Left ventricle myocardium inferior (tissue), 1 donor: Measurements from ENCODE around the gene MED27. TPM values are rescaled to one million over a fixed set of nuclear protein-coding genes. Genes with fewer than 3 reads are reported as not detected.

ENCODE experiments used
- DNase-seq: peaks from one replicate; pipeline ENCODE4 v3.0.0-alpha.2; 2020
- H3K27ac ChIP-seq: fragments of 200-600 bp; replicated peaks from 2 replicates; pipeline ENCODE4 v1.8.0; 2021
- H3K27me3 ChIP-seq: fragments of 200-600 bp; 2 replicates; pipeline ENCODE4 v1.8.0; 2021; ENCODE audit warnings: low read depth
- H3K36me3 ChIP-seq: fragments of 200-600 bp; 2 replicates; pipeline ENCODE4 v1.8.0; 2021
- H3K4me1 ChIP-seq: fragments of 200-600 bp; 2 replicates; pipeline ENCODE4 v1.8.0; 2021
- H3K4me3 ChIP-seq: fragments of 200-600 bp; 2 replicates; pipeline ENCODE4 v1.8.0; 2021; ENCODE audit warnings: mild to moderate bottlenecking, moderate library complexity
- H3K9me3 ChIP-seq: fragments of 200-600 bp; replicated peaks from 2 replicates; pipeline ENCODE4 v1.8.0; 2021
- intact Hi-C: fragments of 100-400 bp; cut with micrococcal nuclease; formaldehyde crosslinking; loops from one replicate; pipeline ENCODE4 v1.11.0; 2022
- total RNA-seq: library from RNA; stranded (reverse); fragmentation: NEBNext Ultra II Directional; extraction: Animal tissue kit (Norgen Biotek cat#: 25700); gene quantifications from one replicate; pipeline ENCODE4 v1.2.1, GENCODE V29; 2021
- TF ChIP-seq, protein P1 (sequence below): fragments of 200-600 bp; IDR thresholded peaks from 2 replicates; pipeline ENCODE4 v1.8.0; 2021; ENCODE audit warnings: antibody characterized with exemption, mild to moderate bottlenecking, borderline replicate concordance
- donor health status: DM: no; HTN: yes; CAD: no; lungs with severe emphysema.

MED27 gene
- total RNA-seq, 1 donor from 2014 or later, result 16.3 TPM

DNA sequence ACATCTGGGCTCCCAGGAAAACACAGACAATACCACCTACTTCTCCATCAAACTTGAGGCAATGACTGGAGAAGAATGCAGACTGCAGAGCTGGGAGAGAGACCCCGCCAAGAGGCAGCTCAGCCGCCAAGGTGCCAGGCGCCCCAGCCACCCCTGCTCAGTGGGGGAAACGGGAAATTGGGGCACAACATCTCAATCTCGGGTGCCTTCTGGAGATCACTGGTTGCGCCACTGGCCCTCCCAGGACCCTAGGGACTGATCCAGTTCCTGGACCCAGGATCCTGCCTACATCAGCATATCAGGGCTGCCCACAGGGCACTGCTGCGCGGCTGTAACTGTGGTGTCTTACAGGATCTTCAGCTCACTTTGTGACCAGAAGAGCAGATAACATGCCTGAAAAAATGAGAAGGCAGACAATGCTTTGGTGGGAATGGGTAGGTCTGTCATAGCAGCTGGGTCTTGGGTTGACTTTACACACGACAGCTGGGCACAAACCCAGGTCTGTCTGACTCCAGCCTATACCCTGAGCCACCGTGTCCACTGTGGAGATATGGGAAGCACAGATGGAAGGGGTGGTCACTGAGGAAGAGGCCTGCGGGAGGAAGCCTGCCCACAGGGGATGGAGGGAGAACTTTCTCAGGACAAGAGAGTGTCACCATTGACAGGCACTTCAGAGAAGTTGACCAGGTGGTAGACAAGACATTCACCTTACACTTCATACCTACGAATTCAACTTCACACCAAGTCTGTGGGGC lies 204.6 kb downstream of the MED27 start:
- no peaks in the 10 kb centered on the region for H3K27me3 ChIP-seq
- H3K27ac ChIP-seq, result no peak overlapping the region
- no peaks in the 10 kb centered on the region for H3K9me3 ChIP-seq
- no peak for DNase-seq
- H3K4me1 ChIP-seq, result no peaks in the 10 kb centered on the region
- TF ChIP-seq, protein P1, sequence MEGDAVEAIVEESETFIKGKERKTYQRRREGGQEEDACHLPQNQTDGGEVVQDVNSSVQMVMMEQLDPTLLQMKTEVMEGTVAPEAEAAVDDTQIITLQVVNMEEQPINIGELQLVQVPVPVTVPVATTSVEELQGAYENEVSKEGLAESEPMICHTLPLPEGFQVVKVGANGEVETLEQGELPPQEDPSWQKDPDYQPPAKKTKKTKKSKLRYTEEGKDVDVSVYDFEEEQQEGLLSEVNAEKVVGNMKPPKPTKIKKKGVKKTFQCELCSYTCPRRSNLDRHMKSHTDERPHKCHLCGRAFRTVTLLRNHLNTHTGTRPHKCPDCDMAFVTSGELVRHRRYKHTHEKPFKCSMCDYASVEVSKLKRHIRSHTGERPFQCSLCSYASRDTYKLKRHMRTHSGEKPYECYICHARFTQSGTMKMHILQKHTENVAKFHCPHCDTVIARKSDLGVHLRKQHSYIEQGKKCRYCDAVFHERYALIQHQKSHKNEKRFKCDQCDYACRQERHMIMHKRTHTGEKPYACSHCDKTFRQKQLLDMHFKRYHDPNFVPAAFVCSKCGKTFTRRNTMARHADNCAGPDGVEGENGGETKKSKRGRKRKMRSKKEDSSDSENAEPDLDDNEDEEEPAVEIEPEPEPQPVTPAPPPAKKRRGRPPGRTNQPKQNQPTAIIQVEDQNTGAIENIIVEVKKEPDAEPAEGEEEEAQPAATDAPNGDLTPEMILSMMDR, result no peak
- H3K4me3 ChIP-seq, result no peak overlapping the region
- intact Hi-C loops, result no loop called here
- H3K36me3 ChIP-seq, result peaks cover 5% of the 10 kb centered on the region

DNA sequence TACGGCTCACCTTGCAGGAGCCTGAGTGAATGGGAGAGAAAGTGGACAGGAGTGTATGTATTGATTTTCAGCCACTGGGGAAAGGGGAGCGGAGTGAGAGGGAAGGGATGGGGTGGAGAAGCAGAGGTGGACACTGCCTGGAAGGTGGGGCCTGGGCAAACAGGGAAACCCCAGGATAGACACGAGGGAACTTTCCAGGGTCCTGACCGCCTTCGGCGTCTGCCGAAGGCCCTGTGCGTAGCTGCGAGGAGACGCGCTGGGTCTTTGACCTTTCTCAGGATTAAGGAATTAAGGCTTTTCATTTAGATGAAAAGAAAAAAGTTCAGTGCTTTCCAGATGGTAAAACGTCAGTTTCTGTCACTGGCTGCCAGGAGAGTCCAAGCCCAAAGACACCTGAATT lies 205.2 kb downstream of the MED27 start:
- peaks cover 3% of the 10 kb centered on the region for H3K36me3 ChIP-seq
- intact Hi-C loops, result no loop called here
- H3K27ac ChIP-seq, result no peak overlapping the region
- no peaks in the 10 kb centered on the region for H3K27me3 ChIP-seq
- DNase-seq, result no peak
- no peaks in the 10 kb centered on the region for H3K4me1 ChIP-seq
- H3K9me3 ChIP-seq, result no peaks in the 10 kb centered on the region
- H3K4me3 ChIP-seq, result no peak overlapping the region
- TF ChIP-seq, protein P1, result no peak

DNA sequence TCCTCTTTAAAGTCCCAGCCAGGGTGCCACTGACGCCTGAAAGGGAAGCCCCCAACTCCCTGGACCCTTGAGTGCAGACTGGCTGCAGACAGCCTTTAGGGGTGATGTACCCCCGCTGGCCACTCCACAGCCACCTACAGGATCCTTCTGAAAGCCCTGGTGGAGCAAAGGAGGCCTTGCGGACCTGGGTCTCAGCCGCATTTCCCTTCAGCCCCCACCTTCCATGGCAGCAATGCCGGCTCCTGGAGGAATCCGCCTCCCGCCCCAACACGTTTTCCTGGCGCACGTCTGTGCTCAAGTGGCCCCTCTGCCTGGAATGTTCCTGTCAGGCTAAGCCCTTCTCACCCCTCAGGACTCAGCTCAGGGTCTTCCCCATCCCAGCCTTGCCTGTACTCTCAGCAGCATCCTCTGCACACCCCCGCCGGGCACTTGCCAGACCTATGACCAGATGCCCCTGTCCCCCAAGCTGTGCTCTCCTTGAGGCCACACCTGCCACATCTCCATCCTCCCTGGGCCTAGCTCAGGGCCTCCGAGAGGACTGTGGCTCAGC lies 205.7 kb downstream of the MED27 start:
- intact Hi-C loops, result no loop called here
- Histone ChIP-seq H3K27me3 (no peaks in the 10 kb centered on the region), H3K27ac (no peak overlapping the region)

DNA sequence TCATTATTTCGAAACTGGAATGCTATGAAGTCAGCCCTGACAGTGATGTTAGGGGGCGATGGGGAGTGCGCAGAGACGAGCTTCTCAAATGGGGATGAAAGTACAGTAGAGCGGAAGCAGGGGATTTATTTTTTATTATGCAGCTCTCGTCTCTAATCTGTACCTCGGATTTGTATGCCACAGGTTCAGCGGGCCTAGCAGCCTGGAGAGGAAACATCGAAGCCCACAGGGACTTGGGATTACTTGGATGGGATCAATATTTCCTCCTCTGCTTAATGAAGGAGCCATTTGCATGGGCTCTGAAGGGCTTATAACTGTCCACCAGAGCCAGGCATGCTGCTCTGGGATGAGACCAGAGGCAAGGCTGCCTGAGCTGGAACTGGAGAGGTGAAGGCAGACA lies 206.3 kb downstream of the MED27 start:
- TF ChIP-seq, protein P1, result no peak
- Histone ChIP-seq H3K4me3 (no peak overlapping the region), H3K36me3 (no peaks in the 10 kb centered on the region), H3K9me3 (no peaks in the 10 kb centered on the region), H3K27ac (no peak overlapping the region), H3K4me1 (no peaks in the 10 kb centered on the region), H3K27me3 (no peaks in the 10 kb centered on the region)
- DNase-seq, result no peak
- intact Hi-C loops, result no loop called here

More for the DNA sequence above, 205.7 kb downstream of the MED27 start:
- Histone ChIP-seq H3K9me3 (no peaks in the 10 kb centered on the region), H3K36me3 (no peaks in the 10 kb centered on the region), H3K4me1 (no peaks in the 10 kb centered on the region), H3K4me3 (no peak overlapping the region)
- no peak for DNase-seq
- TF ChIP-seq, protein P1, result no peak

DNA sequence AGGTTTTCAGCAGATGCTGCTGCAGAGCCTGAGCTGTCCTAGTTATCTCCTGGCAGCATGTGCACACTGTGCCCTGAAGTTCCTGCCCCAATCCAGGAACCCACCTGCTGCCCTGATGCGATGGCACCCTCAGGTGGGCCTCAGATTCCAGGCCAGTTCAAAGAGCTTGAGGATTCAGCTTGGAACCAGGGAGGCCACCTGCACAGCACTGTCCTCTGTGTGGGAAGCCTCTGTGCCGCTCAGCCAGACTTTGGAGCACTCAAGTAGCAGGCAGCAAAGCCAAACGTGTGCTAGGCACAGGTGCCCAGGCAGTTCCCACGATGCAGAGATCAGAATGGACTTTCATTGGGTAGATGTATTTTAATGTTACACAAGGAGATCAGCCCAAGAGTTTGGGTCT lies 207.0 kb downstream of the MED27 start:
- no peaks in the 10 kb centered on the region for H3K36me3 ChIP-seq
- no peak overlapping the region for H3K4me3 ChIP-seq
- H3K4me1 ChIP-seq, result no peaks in the 10 kb centered on the region
- no peak for DNase-seq
- intact Hi-C loops, result no loop called here
- H3K9me3 ChIP-seq, result no peaks in the 10 kb centered on the region
- TF ChIP-seq, protein P1, result no peak
- H3K27ac ChIP-seq, result no peak overlapping the region
- H3K27me3 ChIP-seq, result no peaks in the 10 kb centered on the region
